Neural progenitor cell (in vitro differentiated cells): ENCODE data around the gene TNS3. TPM values are rescaled to one million over a fixed set of nuclear protein-coding genes. Genes with fewer than 3 reads are reported as not detected.

Experiments
- DNase-seq: peaks from one replicate; pipeline ENCODE4 v3.0.0-alpha.2; 2016; ENCODE audit warnings: low spot score
- H2AFZ ChIP-seq: fragments of 200-600 bp; sonication (generic); replicated peaks from 2 replicates; pipeline ENCODE4 v1.6.1; 2016; ENCODE audit warnings: antibody characterized with exemption
- H3F3A ChIP-seq: fragments of 200-600 bp; sonication (generic); 2 replicates; pipeline ENCODE4 v1.6.1; 2016; ENCODE audit warnings: antibody characterized with exemption, low read depth
- H3K27ac ChIP-seq: fragments of 200-600 bp; sonication (generic); 2 replicates; pipeline ENCODE4 v1.5.1; 2016; ENCODE audit warnings: mild to moderate bottlenecking
- H3K27me3 ChIP-seq: fragments of 200-600 bp; sonication (generic); 2 replicates; pipeline ENCODE4 v1.6.1; 2016; ENCODE audit warnings: mild to moderate bottlenecking, moderate library complexity
- H3K36me3 ChIP-seq: fragments of 200-600 bp; sonication (generic); 2 replicates; pipeline ENCODE4 v1.5.1; 2016
- H3K4me1 ChIP-seq: fragments of 200-600 bp; sonication (generic); 2 replicates; pipeline ENCODE4 v1.6.1; 2016; ENCODE audit warnings: mixed run types
- H3K4me2 ChIP-seq: fragments of 200-600 bp; sonication (generic); 2 replicates; pipeline ENCODE4 v1.6.1; 2016
- H3K4me3 ChIP-seq: fragments of 200-600 bp; sonication (generic); 2 replicates; pipeline ENCODE4 v1.5.1; 2016
- H3K79me2 ChIP-seq: fragments of 200-600 bp; sonication (generic); 2 replicates; pipeline ENCODE4 v1.6.1; 2016; ENCODE audit warnings: low read depth
- H3K9ac ChIP-seq: fragments of 200-600 bp; sonication (generic); 2 replicates; pipeline ENCODE4 v1.6.1; 2016
- H3K9me3 ChIP-seq: fragments of 200-600 bp; sonication (generic); 2 replicates; pipeline ENCODE4 v1.5.1; 2016; ENCODE audit warnings: low read depth
- H4K20me1 ChIP-seq: fragments of 200-600 bp; sonication (generic); 2 replicates; pipeline ENCODE4 v1.6.1; 2016; ENCODE audit warnings: low read depth
- H3K27ac Mint-ChIP-seq: 3 replicates; pipeline ENCODE4 v1.8.0; 2021; ENCODE audit warnings: mixed read lengths
- H3K27me3 Mint-ChIP-seq: 2 replicates; pipeline ENCODE4 v1.8.0; 2022; ENCODE audit warnings: low read depth, mild to moderate bottlenecking, inconsistent platforms, moderate library complexity, mixed read lengths; ENCODE audit not compliant: insufficient read depth
- H3K36me3 Mint-ChIP-seq: 3 replicates; pipeline ENCODE4 v1.8.0; 2021; ENCODE audit warnings: mixed read lengths
- H3K4me1 Mint-ChIP-seq: 3 replicates; pipeline ENCODE4 v1.8.0; 2021; ENCODE audit warnings: mixed read lengths
- H3K4me3 Mint-ChIP-seq: 3 replicates; pipeline ENCODE4 v1.8.0; 2021; ENCODE audit warnings: mild to moderate bottlenecking, moderate library complexity, mixed read lengths
- H3K9me3 Mint-ChIP-seq: 3 replicates; pipeline ENCODE4 v1.8.0; 2020; ENCODE audit warnings: mixed read lengths
- EZH2 ChIP-seq: fragments of 200-600 bp; sonication (generic); IDR thresholded peaks from 2 replicates; pipeline ENCODE4 v1.6.1; 2017; ENCODE audit warnings: antibody characterized with exemption, mild to moderate bottlenecking, moderate library complexity
- EZH2phosphoT487 ChIP-seq: fragments of 200-600 bp; sonication (generic); IDR thresholded peaks from 2 replicates; pipeline ENCODE4 v1.6.1; 2017; ENCODE audit warnings: antibody characterized with exemption
- total RNA-seq: library from RNA; depleted of rRNA; stranded (reverse); fragments of >200 nt; gene quantifications from 2 replicates; pipeline ENCODE4 v1.2.3, GENCODE V29; 2015; ENCODE audit warnings: low replicate concordance
- TF ChIP-seq, protein P1 (sequence below): fragments of 200-600 bp; sonication (generic); IDR thresholded peaks from 2 replicates; pipeline ENCODE4 v1.5.1; 2017; ENCODE audit warnings: antibody characterized with exemption, mild to moderate bottlenecking

TNS3 gene
- total RNA-seq, 1 donor from 2014 or later, result 15.0 TPM

DNA sequence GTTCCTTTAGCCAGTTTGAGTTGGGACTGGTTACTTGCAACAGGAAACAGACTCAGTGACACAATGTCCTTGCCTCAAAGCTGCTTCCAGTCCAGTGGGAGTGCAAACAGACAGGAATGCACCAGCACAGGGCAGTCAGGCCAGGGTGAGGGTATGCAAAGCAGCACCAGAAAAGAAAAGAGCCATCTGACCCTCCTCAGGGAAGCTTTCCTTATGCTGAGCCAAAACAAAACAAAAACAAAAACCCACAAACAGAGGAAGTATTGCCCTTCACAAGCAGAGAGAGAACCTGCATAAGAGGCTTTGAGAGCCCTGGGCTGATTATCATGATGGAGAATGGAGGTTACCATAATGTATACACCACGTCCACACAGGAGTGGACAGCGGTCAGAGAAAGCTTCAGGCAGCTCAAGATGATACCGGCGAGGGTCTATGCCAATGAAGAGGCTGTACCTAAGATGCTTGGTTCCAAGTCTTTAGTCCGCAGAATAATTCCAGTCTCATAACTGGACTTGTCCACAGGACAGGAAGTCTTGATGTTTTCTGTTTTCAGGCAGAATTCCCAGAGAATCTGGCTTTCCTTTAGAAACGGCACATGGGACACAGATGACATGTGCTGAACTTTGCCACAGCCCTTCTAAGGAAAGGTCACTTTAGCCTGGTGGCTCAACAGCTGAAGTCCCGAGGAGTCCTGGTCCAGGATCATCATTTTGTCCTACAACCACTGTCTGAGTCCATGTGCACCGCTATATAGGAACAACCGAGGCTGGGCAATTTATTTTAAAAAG, 263.3 kb downstream of the TNS3 start:
- Histone ChIP-seq H3K36me3 (no peaks in the 10 kb centered on the region), H2AFZ (no peak overlapping the region), H3K4me3 (no peak overlapping the region), H3K79me2 (no peaks in the 10 kb centered on the region), H3K4me1 (peaks cover 12% of the 10 kb centered on the region), H3K27me3 (no peaks in the 10 kb centered on the region), H3F3A (no peaks in the 10 kb centered on the region), H3K9ac (no peak overlapping the region), H3K9me3 (no peaks in the 10 kb centered on the region), H3K4me2 (no peak overlapping the region), H4K20me1 (no peaks in the 10 kb centered on the region), H3K27ac (no peak overlapping the region)
- no peak overlapping the region for H3K4me3 Mint-ChIP-seq
- peaks cover 32% of the 10 kb centered on the region for H3K4me1 Mint-ChIP-seq
- peaks cover 6% of the 10 kb centered on the region for H3K9me3 Mint-ChIP-seq
- H3K36me3 Mint-ChIP-seq, result peaks cover 17% of the 10 kb centered on the region
- DNase-seq, result no peak
- peaks cover 2% of the 10 kb centered on the region for H3K27me3 Mint-ChIP-seq
- TF ChIP-seq EZH2 (no peak), EZH2phosphoT487 (no peak)
- no peak overlapping the region for H3K27ac Mint-ChIP-seq

- H3F3A ChIP-seq, result no peaks in the 10 kb centered on the region
- H3K36me3 Mint-ChIP-seq, result peaks cover 17% of the 10 kb centered on the region
These were observed 264.4 kb downstream of the TNS3 start for GRCh38 chr7:47317487-47317886.

GRCh38 chr7:47314728-47315607, 266.9 kb downstream of the TNS3 start:
- Mint-ChIP-seq H3K27ac (peak overlapping the region; percentile 85), H3K36me3 (peaks cover 19% of the 10 kb centered on the region), H3K4me3 (no peak overlapping the region), H3K9me3 (peaks cover 2% of the 10 kb centered on the region), H3K4me1 (peaks cover 38% of the 10 kb centered on the region), H3K27me3 (peaks cover 2% of the 10 kb centered on the region)
- no peak overlapping the region for H3K4me2 ChIP-seq
- H3F3A ChIP-seq, result no peaks in the 10 kb centered on the region
- no peaks in the 10 kb centered on the region for H3K9me3 ChIP-seq
- no peaks in the 10 kb centered on the region for H3K27me3 ChIP-seq
- H3K9ac ChIP-seq, result no peak overlapping the region
- no peak overlapping the region for H3K27ac ChIP-seq
- H4K20me1 ChIP-seq, result no peaks in the 10 kb centered on the region
- H3K36me3 ChIP-seq, result no peaks in the 10 kb centered on the region
- TF ChIP-seq EZH2phosphoT487, result no peak
- TF ChIP-seq, protein P1, sequence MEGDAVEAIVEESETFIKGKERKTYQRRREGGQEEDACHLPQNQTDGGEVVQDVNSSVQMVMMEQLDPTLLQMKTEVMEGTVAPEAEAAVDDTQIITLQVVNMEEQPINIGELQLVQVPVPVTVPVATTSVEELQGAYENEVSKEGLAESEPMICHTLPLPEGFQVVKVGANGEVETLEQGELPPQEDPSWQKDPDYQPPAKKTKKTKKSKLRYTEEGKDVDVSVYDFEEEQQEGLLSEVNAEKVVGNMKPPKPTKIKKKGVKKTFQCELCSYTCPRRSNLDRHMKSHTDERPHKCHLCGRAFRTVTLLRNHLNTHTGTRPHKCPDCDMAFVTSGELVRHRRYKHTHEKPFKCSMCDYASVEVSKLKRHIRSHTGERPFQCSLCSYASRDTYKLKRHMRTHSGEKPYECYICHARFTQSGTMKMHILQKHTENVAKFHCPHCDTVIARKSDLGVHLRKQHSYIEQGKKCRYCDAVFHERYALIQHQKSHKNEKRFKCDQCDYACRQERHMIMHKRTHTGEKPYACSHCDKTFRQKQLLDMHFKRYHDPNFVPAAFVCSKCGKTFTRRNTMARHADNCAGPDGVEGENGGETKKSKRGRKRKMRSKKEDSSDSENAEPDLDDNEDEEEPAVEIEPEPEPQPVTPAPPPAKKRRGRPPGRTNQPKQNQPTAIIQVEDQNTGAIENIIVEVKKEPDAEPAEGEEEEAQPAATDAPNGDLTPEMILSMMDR, result no peak
- TF ChIP-seq EZH2, result no peak
- H3K4me3 ChIP-seq, result no peak overlapping the region
- H2AFZ ChIP-seq, result no peak overlapping the region
- DNase-seq, result no peak
- H3K79me2 ChIP-seq, result no peaks in the 10 kb centered on the region
- H3K4me1 ChIP-seq, result peaks cover 13% of the 10 kb centered on the region

More at GRCh38 chr7:47317487-47317886, 264.4 kb downstream of the TNS3 start:
- Mint-ChIP-seq H3K4me1 (peaks cover 38% of the 10 kb centered on the region), H3K9me3 (peaks cover 5% of the 10 kb centered on the region), H3K4me3 (no peak overlapping the region), H3K27me3 (peaks cover 2% of the 10 kb centered on the region), H3K27ac (peak overlapping the region; percentile 87)
- peaks cover 13% of the 10 kb centered on the region for H3K4me1 ChIP-seq
- no peak overlapping the region for H3K27ac ChIP-seq
- H3K9ac ChIP-seq, result no peak overlapping the region
- H3K4me3 ChIP-seq, result no peak overlapping the region
- H3K27me3 ChIP-seq, result no peaks in the 10 kb centered on the region
- H3K79me2 ChIP-seq, result no peaks in the 10 kb centered on the region
- H3K4me2 ChIP-seq, result no peak overlapping the region
- no peaks in the 10 kb centered on the region for H4K20me1 ChIP-seq
- DNase-seq, result no peak
- TF ChIP-seq, protein P1, result no peak
- TF ChIP-seq EZH2phosphoT487, result no peak
- no peak for TF ChIP-seq EZH2
- H3K9me3 ChIP-seq, result no peaks in the 10 kb centered on the region
- no peak overlapping the region for H2AFZ ChIP-seq
- H3K36me3 ChIP-seq, result no peaks in the 10 kb centered on the region
